ENCODE measurements around the gene ZNF799.
"Not testable (repeated sequence)": the region's sequence is repeated elsewhere in the genome, so short reads cannot be mapped to it uniquely, and the experiment has no call there.

Gene ZNF799

DNA sequence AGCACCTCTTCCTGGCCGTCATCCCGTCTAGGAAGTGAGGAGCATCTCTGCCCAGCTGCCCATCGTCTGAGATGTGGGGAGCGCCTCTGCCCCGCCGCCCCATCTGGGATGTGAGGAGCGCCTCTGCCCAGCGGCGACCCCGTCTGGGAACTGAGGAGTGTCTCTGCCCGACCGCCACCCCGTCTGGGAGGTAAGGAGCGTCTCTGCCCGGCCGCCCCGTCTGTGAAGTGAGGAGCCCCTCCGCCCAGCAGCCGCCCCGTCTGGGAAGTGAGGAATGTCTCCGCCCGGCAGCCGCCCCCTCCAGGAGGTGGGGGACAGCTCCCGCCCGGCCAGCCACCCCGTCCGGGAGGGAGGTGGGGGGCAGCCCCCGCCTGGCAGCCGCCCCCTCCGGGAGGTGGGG, 38.8 kb downstream of the ZNF799 start:
- DNase-seq (ENCODE audit: low spot score) = not testable (repeated sequence)

DNA sequence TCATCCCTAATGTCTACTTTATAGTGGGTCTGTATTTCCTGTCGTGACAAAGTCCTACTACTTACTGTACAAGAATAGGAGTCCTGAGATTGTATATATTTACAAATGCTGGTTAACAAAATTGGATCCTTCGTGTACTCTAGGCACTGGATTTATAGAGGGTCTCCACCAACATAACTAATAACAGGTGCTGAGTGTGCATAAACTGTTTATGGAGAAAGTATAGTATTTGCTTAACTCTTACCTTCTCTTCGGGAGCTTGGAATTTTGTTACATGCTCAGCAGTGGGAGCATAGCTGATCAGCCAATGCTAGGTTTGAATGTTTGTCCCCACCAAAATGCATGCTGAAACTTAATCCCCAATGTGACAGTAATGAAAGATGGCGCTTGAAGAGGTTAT, 47.7 kb downstream of the ZNF799 start:
- no peak for DNase-seq (ENCODE audit: low spot score)

DNA sequence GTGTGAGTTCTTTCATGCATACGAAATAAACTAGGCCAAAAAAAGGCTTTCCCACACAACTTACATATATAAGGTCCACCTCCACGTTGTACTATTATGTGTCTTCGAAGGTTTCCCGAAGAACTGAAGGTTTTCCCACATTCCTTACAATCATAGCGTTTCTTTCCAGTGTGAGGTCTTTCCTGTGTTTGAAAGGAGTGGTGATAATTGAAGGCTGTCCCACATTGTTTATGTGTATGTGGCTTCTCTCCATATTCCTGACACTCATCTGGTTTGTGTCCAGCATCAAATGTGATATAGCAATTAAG, 50.2 kb downstream of the ZNF799 start:
- DNase-seq (ENCODE audit: low spot score) = no peak

DNA sequence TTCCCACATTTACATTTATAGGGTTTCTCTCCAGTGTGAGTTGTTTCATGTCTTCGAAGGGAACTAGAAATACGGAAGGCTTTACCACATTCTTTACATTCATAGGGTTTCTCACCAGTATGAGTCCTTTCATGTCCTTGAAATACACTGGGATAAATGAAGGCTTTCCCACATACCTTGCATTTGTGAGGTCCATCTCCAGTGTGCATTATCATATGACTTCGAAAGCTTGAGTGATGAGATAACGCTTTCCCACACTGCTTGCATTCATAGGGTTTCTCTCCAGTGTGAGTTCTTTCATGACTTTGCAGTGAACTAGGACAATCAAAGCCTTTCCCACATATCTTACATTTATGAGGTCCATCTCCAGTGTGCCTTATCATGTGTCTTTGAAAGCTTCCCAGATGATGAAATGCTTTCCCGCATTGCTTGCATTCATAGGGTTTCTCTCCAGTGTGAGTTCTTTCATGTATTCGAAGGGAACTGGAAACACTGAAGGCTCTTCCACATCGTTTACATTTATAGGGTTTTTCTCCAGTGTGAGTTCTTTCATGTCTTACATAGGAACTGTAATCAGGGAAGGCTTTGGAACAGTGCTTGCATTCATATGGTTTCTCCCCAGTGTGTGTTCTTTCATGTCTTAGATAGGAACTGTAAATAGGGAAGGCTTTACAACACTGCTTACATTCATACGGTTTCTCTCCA, 50.7 kb downstream of the ZNF799 start:
- no peak for DNase-seq (ENCODE audit: low spot score)

DNA sequence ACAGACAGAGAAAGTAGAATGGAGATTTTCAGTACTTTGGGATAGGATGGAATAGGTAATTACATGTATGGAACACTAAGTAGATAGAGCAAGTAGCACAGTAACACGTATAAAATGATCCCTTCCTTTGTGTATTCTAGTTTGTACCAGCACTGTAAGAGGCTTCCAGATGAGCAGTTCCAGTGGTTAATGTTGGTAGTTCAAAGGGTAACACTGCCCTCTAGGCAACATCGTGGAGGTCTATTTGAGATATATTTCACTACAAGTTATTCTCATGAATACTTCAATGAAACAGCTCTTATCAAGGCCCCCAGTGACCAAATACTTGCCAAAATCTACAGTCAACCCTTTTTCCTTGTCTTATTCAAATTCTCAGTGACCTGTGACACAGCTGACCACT, 54.2 kb downstream of the ZNF799 start:
- peak; percentile 42 for DNase-seq (ENCODE audit: low spot score)

DNA sequence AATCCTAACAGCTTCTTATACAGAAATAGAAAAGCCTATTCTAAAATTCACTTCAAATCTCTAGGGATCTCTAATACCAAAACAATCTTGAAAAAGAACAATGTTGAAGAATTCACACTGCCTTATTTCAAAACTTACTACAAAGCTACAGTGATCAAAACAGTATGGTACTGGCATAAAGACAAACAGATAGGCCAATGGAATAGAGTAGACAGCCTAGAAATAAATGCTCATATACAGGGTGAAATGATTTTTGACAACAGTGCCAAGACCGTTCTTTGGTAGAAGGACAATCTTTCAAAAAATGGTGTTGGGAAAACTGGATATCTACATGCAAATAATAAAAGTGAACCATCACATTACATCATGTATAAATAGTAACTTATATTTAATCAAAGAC, 55.9 kb downstream of the ZNF799 start:
- DNase-seq (ENCODE audit: low spot score) = no peak
